ENCODE data around the gene BARX2. TPM values are rescaled to one million over a fixed set of nuclear protein-coding genes. Genes with fewer than 3 reads are reported as not detected.

The BARX2 gene
- total and polyA plus RNA-seq, 2 donors (not counting 1 experiment from before 2014, with no cell fraction given), result not detected

- ATAC-seq (ENCODE audit: low read depth), result no peak
- no peak overlapping the region for H3K27ac Mint-ChIP-seq
Measured at GRCh38 chr11:129372609-129373488, 2.8 kb upstream of the BARX2 start.

More at GRCh38 chr11:129372609-129373488, 2.8 kb upstream of the BARX2 start:
- TF ChIP-seq EZH2 (IDR thresholded peaks at IDR 0.05; ENCODE audit: borderline replicate concordance, insufficient read depth, low read depth, low read length, poor library complexity, severe bottlenecking) (no peak), CTCF (IDR thresholded peaks at IDR 0.05) (no peak)
- Mint-ChIP-seq H3K4me1 (peaks cover 27% of the 10 kb centered on the region), H3K4me3 (no peak overlapping the region), H3K9me3 (ENCODE audit: insufficient read depth) (no peaks in the 10 kb centered on the region), H3K27me3 (peaks cover 71% of the 10 kb centered on the region)
- ChIA-PET POLR2A (no interaction called here), CTCF (no interaction called here)
- peak overlapping the region; percentile 55 for H2AFZ ChIP-seq (ENCODE audit: insufficient read depth, low read depth, low read length, poor library complexity, severe bottlenecking)
- H3K27me3 ChIP-seq (replicated peaks in 1 of 4; ENCODE audit: control extremely low read depth in 1 of 4, control insufficient read depth in 3 of 4, insufficient read depth in 4 of 4, low read length in 3 of 4), result peaks cover 0 to 46% (median 36%) of the 10 kb centered on the region in 4 experiments
- intact Hi-C loops (cut with micrococcal nuclease), result no loop called here
- H4K20me1 ChIP-seq (ENCODE audit: control insufficient read depth, insufficient read depth, low read length, poor library complexity, severe bottlenecking), result no peaks in the 10 kb centered on the region
- 4% methylated on average over 77 of the region's 77 CpGs for WGBS (ENCODE audit: insufficient coverage)
- no peak overlapping the region for H3K9ac ChIP-seq (ENCODE audit: low read length)
- H3K4me3 ChIP-seq (ENCODE audit: control extremely low read depth in 1 of 5, extremely low read depth in 1 of 5, insufficient read depth in 1 of 5, low read depth in 2 of 5, low read length in 4 of 5), result no peak overlapping the region
- H3K79me2 ChIP-seq (ENCODE audit: control insufficient read depth, insufficient read depth, low read length), result no peaks in the 10 kb centered on the region
- no peak overlapping the region for H3K27ac ChIP-seq (ENCODE audit: low read length in 2 of 2)
- DNase-seq, result no peak
- H3K36me3 ChIP-seq (replicated peaks in 1 of 2; ENCODE audit: control extremely low read depth in 1 of 2, control insufficient read depth in 1 of 2, extremely low read depth in 1 of 2, insufficient read depth in 2 of 2, low read length in 1 of 2), result no peaks in the 10 kb centered on the region
- H3K9me3 ChIP-seq (ENCODE audit: control extremely low read depth in 1 of 3, control insufficient read depth in 2 of 3, insufficient read depth in 1 of 3, low read length in 2 of 3), result peaks cover 0 to 11% (median 0%) of the 10 kb centered on the region in 3 donors
- peak overlapping the region; percentile 58 for H3K4me2 ChIP-seq (replicated peaks; ENCODE audit: low read depth, low read length, poor library complexity, severe bottlenecking)
- peaks cover 10 to 23% of the 10 kb centered on the region in 2 donors for H3K4me1 ChIP-seq (ENCODE audit: control insufficient read depth in 2 of 2, insufficient read depth in 2 of 2, low read length in 2 of 2)
